HT-29 (cell line): Measurements from ENCODE around the gene LRRC56. TPM values are rescaled to one million over a fixed set of nuclear protein-coding genes. Genes with fewer than 3 reads are reported as not detected.
"Not testable (repeated sequence)": the region's sequence is repeated elsewhere in the genome, so short reads cannot be mapped to it uniquely, and the experiment has no call there.

Experiments
- DNase-seq: peaks from one replicate; pipeline ENCODE4 v3.0.0-alpha.2; 2015; ENCODE audit warnings: low spot score
- total RNA-seq: library from RNA; depleted of rRNA; stranded (reverse); fragments of >200 nt; shearing (Covaris generic); gene quantifications from 2 replicates; pipeline ENCODE4 v1.2.3, GENCODE V29; 2014

LRRC56 gene
- total RNA-seq, 1 experiment from 2014 or later, result 10.0 TPM

DNA sequence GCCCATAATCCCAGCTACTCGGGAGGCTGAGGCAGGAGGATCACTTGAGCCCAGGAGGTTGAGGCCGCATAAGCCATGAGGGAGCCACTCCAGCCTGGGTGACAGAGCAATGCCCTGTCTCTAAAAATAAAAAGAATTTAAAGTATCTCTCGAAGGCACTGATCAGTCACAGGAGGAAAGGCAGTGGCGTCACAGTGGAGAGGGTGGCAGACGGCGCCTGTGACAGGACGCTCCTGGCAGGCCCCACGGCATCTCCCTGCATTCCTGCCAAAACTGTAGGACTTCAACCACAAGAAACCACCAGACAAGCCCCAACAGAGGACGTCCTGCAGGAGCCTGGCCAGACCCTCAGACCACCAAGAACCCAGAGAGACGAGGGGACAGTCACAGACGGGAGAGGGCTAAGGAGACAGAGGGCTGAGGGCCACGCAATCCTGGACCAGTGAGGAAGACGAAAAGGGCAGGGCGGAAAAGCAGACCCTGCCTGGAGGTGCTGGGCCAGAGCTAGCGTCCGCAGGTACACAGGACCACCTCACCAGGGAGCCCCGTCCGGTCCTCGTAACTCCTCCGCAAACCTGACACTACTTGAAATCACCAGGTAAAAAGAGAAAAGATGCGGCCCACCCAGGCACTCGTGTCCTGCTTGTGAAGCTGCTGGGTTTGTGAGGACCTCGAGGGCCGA lies 36.2 kb upstream of the LRRC56 start:
- DNase-seq, result no peak

DNA sequence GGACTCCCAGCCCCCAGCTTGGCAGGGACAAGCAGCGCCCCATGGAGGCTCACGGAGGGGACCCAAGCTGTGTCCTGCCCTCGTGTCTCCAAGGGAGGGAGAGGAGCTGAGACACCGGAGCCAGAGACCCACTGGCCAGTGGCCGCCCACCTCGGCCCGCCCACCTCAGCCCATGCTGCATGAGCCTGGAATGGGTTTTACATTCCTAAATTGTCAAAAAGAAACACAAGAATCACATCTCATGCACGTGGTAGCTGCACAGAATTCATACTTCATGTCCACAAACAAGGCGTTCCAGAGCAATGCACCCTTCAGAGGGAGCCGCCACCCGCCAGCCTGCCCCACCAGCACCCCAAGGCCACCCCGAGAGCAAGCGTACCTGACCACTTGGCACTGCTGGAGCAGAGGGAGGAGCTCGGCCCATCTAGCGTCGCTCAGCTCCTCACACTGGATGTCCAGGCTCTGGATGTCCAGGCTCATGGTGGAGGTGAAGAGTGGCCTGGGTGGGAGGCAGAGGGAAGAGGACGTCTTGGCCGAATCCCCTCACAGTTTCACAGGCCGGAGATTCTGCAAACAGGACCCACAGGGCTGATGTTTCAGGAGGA lies 35.5 kb upstream of the LRRC56 start:
- no peak for DNase-seq

DNA sequence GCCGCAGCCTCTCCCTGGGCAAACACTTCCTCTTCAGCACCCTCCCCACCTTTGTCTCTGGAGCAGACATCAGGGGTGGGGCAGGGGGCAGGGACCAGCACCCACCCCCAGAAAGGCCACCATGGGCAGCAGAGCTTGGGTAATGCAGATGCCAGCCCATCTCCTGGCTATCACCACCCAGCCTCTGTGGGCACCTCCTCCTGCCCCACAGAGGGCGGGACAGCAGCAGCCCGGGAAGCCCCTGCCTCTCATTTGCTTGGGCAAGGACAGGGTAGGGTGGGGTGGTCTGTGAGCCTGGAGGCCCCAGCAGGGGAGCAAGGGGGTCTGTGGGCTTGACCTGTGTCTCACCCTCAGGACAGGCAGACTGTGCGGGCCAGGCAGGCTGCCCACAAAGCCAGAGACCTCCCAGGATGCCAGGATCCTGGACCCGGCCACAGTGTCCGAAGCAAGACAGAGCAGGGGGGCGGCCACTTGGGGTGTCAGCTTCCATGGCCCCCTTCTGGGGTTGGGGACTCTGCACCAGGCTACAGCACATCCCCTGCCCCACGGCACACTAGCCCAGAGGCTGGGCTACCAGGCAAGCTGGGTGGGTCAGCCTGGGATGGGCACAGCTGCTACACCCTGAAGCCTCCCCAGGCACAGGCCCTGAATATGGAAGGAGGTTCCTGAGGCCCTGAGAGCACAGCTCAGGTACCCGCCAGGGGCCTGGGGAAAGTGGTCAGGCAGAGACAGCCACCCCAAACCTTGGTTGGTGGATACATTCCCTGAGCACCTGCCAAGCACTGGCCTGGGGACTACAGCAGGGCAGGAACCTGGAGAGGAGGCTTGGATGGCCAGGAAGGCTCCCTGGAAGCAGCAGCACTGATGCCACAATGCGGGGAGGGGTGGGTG lies 34.8 kb upstream of the LRRC56 start:
- peak; percentile 38 for DNase-seq

DNA sequence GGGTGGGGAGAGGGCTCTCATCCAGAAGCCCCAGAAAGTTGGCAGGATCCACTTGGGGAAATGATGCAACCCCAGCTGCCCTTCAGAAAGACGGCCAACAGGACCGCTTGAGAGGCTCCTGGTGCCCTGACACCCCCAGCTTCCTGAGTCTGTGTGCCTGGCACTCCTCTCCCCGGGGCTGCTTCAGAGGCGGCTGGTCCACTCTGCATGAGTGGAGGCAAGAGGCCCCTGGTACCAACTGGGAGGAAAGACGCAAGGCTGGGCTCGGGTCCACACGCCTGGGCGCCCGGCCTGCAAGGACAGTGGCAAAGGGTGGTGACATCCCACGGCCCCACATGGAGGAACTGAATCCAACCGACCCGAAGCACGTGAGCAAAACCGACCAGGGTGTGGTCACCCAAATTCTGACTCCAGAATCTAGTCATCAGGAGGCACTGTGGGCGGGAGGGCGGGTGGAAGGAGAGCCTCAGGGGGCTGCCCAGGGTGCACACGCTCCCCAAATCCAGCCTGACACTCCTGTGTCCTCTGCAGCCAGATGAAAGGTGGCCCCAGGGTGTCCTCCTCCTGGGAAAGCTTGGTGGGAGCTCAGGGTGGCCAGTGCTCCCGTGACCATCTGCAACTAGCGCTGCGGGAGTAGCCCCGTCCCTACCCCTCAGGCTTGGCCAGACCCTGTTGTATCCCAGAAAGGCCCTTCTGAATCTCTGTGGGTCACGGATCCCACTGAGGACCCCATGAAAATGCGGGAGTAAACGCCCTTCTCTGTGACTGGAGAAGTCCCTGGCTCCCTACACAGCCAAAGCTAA lies 33.9 kb upstream of the LRRC56 start:
- DNase-seq, result no peak

DNA sequence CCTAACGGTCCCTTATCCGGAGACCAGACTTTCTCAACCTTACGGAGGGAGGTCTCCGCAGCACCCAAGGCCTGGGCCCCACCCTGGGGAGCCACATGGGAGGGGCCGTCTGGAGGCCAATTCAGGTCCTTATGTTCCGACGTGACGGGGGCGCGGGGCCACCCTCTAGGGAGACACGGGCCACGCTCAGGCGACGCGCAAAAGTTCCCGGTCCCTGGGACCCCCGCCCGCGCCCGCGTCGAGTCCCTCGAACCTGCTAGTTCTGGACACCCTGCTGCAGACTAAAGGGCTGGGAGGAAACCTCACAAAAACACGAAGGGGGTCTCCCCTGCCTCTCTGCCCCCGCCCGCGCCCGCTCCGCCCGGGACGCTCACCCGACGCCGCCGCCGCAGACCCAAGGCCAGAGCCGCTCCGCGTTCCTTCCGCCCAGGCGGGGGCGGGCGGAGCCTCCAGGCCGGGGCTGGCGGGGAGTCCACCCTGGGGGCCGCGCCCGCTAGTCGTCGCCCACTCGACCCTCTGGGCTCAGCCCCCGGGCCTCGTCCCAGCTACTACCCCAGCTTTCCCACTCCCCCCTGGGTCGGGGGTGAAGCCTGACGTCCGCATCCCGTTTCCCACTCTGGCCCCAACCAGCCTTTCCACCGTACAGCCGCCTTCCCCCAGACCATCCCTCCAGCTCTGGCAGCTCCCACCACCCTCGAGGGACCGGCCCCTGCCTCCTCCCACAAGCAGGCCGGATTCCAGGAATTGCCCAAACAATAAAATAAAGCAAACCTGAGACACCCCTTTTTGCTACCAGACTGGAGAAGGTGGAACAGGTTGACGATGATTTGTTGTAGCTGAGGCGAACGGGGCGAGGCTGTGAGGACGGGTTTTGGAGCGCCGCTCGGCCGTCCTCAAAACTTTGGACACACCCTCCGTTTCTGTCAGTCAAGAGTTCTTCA lies 33.0 kb upstream of the LRRC56 start:
- no peak for DNase-seq

DNA sequence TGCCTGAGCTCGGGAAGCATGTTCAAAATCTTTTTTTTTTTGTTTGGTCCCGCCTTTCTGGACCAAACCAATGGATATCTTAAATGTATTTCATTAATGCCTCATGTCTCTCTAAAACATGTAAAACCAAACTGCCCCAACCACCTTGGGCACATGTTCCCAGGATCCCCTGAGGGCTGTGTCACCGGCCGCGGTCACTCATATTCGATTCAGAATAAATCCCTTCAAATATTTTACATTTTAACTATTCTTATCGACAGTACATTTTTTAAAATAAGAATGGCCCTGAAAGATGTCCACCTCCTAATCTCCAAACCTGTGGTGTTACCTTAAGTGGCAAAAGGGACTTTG lies 32.4 kb upstream of the LRRC56 start:
- DNase-seq, result no peak

DNA sequence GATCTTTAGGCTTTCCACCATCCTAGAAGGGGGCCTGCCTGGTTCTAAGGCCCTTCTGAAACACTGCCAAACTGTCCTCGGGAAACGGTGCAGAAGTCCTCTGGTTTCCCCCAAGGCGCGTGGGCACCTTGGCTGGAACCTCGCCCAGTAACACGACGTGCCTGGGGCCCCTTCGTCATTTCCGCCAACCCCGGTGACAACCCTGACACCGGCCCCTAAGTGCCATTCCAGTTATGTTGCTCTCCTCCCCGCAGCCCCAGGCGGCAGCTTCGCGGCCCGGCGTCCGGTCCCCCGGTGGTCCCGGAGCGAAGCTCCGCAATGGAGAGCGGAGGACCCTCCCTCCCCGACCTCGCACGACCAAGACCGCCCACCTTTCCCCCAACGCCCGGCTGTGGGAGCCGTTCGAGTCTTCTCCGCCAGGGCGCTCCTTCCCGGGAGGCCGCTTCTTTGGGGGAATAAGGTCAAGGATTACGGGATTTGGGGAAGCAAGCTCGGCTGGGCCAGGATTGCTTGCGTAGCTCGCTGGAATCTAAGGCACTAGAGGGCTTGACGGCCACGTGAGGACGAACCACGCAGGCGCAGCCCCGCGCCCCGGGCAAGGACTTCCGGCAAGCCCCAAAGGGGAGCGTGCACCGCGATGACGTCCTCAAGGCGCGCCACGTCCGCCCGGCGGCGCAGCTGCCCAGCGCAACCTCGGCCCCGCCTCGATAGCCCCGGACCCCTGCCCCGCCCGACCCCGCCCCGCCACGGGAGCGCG lies 30.9 kb upstream of the LRRC56 start:
- DNase-seq, result peak; percentile 98

DNA sequence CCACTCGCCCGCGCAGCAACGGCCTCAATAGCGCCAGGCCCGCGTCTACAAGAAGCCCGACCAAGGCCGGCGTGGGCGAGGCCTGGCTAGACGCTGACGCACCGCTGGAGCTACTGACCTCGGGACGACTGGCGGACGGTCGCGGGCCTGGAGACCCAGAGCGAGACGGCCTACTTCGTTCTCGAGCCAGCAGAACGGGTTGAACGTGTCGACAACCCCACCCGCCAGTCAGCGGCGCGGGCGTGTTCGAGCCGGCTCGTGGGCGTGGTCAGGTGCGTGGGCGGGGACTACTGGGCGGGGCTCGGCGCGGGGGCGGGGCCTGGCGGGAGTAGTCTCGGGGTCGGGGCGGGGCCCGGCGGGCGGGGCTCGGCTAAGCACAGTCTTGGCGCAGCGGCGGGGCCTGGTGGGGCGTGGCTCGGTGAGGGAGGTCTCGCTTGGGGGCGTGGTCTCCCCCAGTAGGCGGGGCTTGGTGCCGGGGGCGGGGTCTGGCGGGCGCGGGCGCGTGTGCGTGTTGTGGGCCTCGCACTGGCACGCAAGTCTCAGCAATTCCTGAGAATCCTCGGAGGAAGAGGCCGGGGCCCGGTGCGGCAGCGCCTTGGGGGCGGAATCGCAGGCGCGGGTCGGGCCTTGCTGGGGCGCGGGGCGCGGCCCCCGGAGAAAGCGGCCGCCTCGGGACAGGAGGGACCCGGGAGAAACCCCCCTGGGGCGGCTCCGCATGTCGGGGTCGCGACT lies 30.2 kb upstream of the LRRC56 start, which contains the start of gene RNH1:
TSS of gene RNH1 (minus strand) at position 248 of the 732 bp plus-strand sequence. CDS start 5,080 bp downstream, outside the sequence.
- DNase-seq, result peak; percentile 91

DNA sequence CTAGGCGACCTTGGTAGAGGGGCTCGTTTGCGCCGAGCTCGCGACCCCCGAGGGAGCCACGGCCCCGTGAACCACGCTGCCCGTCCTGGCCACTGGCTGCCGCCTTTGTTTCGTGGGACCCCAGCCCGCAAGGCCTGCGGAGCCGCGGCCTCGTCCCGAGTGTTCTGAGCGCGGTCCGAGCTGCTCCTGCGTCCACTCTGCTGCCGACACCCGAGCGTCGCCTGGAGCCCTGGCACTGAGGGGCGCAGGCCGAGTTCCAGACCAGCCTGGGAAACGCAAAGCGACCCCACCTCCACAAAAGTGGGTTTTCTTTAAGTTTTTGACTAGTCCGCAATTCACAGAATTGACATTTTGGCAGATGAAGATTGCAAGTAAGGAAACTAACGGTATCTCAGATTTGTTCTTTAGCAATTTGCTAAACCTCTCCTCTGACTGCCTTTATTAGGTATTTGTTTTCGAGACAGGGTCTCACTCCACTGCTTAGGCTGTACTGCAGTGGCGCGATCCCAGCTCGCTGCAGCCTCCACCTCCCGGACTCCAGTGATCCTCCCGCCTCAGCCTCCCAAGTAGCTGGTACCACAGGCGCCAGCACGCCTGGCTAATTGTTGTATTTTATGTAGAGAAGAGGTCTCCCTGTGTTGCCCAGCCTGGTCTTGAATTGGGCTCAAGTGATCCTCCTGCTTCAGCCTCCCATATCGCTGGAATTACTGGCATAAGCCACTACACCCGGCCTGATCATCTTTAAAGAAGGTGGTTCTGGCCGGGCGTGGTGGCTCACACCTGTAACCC lies 29.4 kb upstream of the LRRC56 start:
- no peak for DNase-seq

DNA sequence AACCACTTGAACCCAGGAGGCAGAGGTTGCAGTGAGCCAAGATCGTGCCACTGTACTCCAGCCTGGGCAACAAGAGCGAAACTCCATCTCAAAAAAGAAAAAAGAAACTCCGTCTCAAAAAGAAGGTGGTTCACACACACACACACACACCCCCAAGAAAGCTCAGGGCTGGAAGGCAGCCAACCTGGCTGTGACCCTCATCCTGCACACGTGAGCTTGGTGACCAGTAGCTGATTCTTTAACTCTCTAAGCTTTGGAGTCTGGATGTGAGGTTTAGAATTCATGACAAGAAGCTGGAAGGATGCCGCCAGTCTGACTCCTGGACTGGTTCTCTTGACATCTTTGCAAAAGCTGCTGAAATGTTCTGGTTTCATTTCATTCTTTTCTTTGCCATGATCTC lies 28.4 kb upstream of the LRRC56 start:
- DNase-seq, result no peak

DNA sequence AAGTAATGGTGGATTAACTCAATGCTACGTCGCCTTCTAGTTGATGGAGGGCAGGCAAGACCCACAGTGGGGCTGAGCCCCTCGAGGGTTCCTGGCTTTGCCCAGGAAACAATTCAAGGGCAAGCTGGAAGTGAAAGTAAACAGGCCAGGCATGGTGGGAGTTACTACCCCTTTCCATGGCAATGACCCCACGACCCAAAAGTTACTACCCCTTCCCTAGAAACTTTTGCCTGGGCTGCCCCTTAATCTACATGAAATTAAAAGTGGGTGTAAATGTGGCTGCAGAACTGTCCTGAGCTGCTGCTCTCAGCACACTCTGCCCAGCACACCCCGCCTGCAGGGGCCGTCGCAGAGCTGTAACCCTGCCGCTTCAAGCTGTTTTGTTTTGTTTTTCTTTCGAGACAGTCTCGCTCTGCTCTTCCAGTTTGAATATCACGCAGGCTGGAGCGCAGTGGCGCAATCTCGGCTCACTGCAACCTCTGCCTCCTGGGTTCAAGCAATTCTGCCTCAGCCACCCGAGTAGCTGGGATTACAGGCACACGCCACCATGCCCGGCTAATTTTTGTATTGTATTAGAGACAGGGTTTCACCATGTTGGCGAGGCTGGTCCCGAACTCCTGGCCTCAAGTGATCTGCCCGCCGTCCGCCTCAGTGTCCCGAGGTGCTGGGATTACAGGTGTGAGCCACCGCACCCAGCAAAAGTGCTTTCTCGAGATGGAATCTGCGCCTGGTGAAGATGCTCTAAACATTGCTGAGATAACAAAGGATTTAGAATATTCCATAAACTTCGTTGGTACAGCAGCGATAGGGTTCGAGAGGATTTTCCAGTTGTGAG lies 24.3 kb upstream of the LRRC56 start:
- no peak for DNase-seq

DNA sequence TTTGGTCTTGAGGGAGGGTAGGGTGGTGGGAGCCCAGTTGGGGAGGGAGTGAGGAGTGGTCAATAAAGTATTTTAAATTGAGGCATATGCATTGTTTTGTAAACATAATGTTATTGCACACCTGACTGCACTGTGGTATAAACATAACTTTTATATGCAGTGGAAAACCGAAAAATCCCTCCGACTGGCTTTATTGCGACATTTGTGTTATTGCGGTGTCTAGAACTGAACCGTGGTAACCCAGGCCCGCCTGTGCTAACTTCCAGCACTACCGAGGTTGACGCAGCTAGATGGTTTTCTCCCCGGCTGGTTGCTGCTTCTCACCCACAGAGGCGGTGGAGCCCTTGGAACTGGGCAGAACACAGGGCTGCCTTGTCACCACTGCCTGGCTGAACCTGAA lies 22.7 kb upstream of the LRRC56 start:
- no peak for DNase-seq

DNA sequence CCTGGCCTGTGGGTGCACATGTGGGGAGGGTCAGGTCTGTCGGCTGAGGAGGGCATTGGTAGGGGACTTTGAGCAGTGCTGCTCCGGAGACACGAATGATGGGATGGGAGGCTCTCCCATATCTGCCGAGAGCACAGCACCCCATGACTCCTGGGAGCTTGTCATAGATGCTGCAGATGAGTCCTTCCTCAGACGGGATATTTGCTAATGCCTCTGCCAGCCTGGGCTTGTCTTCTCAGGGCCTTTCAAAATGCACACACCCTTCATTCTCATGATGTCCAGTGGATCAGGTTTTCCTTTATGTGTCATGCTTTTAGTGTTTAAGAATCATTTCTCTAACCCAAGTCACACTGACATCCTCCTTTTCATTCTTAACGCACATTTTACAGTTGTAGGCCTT lies 22.2 kb upstream of the LRRC56 start:
- DNase-seq, result no peak

DNA sequence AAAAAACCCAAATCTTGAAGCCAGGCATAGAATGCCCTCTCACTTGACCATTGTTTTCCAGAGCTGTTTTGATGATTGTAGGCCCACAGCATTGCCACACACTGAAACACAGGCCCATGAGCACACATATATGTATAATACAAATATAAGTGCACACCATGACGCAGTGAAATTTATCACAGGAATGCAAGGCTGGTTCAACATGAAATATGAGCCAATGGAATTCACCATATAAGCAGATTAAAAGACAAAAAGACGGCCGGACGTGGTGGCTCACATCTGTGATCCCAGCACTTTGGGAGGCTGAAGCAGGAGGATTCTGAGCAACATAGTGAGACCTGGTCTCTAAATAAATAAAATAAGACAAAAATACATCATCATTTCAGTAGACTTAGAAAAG lies 20.9 kb upstream of the LRRC56 start:
- DNase-seq, result no peak

DNA sequence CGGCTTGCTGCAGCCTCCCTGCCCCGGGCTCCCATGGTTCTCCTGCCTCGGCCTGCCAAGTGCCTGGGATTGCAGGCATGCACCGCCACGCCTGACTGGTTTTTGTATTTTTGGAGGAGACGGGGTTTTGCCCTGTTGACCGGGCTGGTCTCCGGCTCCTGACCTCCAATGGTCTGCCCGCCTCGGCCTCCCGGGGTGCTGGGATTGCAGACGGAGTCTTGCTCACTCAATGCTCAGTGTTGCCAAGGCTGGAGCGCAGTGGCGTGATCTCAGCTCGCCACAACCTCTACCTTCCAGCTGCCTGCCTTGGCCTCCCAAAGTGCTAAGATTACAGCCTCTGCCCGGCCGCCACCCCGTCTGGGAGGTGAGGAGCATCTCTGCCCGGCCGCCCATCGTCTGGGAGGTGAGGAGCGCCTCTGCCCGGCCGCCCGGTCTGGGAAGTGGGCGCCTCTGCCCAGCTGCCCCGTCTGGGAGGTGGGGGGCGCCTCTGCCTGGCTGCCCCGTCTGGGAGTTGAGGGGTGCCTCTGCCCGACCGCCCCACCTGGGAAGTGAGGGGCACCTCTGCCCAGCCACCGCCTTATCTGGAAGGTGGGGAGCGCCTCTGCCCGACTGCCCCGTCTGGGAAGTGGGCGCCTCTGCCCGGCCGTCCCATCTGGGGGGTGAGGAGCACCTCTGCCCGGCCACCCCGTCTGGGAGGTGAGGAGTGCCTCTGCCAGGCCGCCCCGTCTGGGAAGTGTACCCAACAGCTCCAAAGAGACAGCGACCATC lies 20.2 kb upstream of the LRRC56 start:
- DNase-seq, result not testable (repeated sequence)

DNA sequence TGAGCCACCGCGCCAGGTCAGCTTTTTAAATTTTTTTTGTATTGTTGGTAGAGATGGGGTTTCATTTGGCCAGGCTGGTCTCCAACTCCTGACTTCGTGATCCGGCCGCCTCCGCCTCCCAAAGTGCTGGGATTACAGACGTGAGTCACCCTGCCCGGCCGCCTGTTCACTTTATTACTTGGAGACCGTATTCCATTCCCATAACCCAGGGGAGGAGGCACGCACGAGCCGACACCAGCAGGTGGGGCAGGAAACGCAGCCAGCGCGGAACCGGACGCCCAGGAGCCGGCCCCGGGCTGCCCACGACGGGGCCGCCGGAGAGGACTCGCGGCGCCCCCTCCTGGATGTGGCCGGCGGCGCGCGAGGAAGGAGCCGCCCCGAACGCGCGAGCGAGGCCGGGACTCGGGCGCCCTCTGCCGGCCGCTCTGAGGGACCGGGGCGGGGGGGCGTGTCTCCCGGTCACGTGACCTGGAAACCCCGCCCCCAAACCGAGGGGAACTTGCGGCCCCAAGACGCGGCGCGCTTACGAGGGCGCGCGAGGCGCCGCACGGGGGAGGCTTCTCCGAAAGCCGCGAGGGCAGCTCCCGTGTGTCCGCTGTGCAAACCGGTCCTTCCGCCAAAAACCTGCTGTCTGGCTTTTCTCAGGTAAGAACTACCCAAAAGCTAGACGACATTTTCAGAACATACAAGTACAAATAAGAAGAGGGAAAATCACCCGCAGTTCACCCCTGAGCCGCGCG lies 18.7 kb upstream of the LRRC56 start:
- DNase-seq, result peak; percentile 100
